ENCODE measurements around the gene CDK14.

DNA sequence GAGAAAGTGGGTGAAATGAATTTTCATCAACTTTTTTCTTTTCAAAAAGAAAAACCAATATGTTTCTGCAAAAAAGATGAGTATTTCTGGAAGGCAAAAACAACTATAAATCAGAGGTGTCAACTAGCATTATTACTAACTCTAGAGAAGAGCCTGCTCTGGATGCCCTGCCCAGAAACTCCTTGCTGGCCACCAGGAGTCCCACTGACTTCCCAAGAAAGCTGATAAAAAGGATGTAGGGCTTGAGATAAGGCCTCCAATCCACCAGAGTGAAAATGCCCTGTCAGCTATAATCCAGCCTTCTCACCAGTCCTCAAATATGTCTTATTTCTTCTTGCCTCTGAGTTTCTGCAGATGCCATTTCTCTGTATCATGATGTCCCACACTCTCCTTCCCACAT, 651.4 kb downstream of the CDK14 start:
- no peak for TF ChIP-seq POLR2A (IDR thresholded peaks at IDR 0.05)
- TF ChIP-seq, protein P1, sequence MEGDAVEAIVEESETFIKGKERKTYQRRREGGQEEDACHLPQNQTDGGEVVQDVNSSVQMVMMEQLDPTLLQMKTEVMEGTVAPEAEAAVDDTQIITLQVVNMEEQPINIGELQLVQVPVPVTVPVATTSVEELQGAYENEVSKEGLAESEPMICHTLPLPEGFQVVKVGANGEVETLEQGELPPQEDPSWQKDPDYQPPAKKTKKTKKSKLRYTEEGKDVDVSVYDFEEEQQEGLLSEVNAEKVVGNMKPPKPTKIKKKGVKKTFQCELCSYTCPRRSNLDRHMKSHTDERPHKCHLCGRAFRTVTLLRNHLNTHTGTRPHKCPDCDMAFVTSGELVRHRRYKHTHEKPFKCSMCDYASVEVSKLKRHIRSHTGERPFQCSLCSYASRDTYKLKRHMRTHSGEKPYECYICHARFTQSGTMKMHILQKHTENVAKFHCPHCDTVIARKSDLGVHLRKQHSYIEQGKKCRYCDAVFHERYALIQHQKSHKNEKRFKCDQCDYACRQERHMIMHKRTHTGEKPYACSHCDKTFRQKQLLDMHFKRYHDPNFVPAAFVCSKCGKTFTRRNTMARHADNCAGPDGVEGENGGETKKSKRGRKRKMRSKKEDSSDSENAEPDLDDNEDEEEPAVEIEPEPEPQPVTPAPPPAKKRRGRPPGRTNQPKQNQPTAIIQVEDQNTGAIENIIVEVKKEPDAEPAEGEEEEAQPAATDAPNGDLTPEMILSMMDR (IDR thresholded peaks at IDR 0.05), result no peak
